ENCODE measurements around the gene SLC2A3.
"Not testable (repeated sequence)": the region's sequence is repeated elsewhere in the genome, so short reads cannot be mapped to it uniquely, and the experiment has no call there.

DNA sequence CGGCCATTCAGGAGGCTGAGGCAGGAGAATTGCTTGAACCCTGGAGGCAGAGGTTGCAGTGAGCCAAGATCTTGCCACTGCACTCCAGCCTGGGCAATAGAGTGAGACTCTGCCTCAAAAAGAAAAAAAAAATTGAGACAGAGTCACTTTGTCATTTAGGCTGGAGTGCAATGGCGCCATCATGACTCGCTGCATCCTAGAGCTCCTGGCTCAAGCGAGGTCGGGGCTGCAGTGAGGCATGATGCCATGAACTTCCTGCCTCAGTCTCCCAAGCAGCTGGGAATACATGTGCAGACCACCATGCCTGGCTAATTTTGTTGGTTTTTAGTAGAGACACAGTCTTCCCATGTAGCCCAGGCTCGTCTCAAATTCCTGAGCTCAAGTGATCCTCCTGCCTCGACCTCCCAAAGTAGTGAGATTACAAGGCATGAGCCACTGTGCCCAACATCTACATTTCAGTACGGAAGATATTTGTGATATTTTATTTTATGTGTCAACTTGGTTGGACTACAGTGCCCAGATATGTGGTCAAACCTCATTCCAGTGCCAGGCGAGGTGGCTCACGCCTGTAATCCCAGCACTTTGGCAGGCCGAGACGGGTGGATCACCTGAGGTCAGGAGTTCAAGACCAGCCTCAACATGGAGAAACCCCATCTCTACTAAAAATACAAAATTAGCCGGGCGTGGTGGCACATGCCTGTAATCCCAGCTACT is 14.4 kb upstream of the SLC2A3 start:
- not testable (repeated sequence) for TF ChIP-seq CTCF (conservative IDR thresholded peaks at IDR 0.05; ENCODE audit: low read length); EZH2phosphoT487 (IDR thresholded peaks at IDR 0.05; ENCODE audit: borderline replicate concordance)

Data from Loucy (cell line).